GM12892 (cell line): ENCODE results near the gene SNX13.

Experiments used
- DNase-seq: peaks from one replicate; pipeline ENCODE4 v3.0.0; 2011; ENCODE audit not compliant: insufficient read length
- FAIRE-seq: peaks from 2 replicates; lab custom pipeline; 2011; peaks lifted over from hg19 to GRCh38; lab: Jason Lieb, UNC
- POLR2A ChIP-seq: IDR thresholded peaks from 2 replicates; pipeline ENCODE4 v1.6.1; 2011; ENCODE audit warnings: low read depth, low read length, control low read depth
- POLR2AphosphoS5 ChIP-seq: IDR thresholded peaks from 2 replicates; pipeline ENCODE4 v1.6.1; 2011; ENCODE audit warnings: low read depth, low read length, control low read depth
- TAF1 ChIP-seq: IDR thresholded peaks from 2 replicates; pipeline ENCODE4 v1.6.1; 2011; ENCODE audit warnings: low read depth, mild to moderate bottlenecking, control low read depth, low read length, borderline replicate concordance

SNX13 gene

GRCh38 chr7:17770710-17771375 is 169.5 kb downstream of the SNX13 start:
- DNase-seq, result no peak
- no peak for FAIRE-seq
- no peak for TF ChIP-seq TAF1
- no peak for TF ChIP-seq POLR2A
- no peak for TF ChIP-seq POLR2AphosphoS5

DNA sequence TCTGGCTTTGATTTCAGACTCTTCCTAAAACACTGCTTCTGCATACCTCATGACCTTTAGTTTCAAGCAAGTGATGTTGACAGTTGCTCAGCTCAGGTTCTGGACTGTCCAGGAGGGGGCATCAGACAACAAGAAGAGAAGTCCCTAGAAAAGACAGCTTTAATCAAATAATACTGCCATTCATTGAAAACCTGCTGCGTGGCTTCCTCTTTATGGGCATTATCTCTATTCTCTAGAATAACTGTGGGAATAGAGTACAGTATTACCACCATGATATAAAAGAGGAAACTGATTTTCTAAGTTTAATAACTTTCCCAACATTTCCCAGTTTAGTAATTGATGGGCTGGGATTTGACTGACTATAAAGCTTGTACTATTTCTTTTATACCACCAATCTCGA is 170.4 kb downstream of the SNX13 start:
- FAIRE-seq (peak; percentile 63), DNase-seq (peak; percentile 5)
- TF ChIP-seq TAF1 (no peak), POLR2AphosphoS5 (no peak), POLR2A (no peak)

- TF ChIP-seq POLR2AphosphoS5 (no peak), POLR2A (no peak), TAF1 (no peak)
- no peak for DNase-seq
- no peak for FAIRE-seq
Observed at GRCh38 chr7:17758008-17758407, 182.3 kb downstream of the SNX13 start.

DNA sequence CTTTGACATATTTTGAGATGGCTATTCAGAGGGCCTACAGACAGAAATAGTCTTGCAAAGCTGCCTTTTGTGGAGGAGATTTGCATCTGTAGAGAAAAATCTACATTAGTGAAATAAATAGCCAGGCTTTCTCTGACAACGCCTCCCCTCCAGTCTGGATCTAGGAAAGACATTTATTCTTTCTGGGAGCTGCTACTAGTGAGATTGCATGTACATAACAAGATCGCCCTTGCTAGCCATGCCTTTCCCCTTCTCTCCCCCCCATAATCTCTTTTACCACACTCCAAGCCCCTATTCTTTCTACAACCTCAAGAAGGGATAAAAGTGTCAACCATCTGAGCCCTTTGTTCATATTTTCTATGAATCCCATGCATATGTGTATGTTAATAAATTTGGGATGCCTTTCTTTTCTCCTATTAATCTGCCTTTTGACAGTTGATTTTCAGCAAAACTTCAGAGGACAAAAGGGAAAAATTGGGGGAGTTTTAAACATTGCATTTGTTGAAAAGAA is 194.2 kb downstream of the SNX13 start:
- FAIRE-seq (no peak), DNase-seq (no peak)
- TF ChIP-seq POLR2A, result no peak
- no peak for TF ChIP-seq TAF1
- no peak for TF ChIP-seq POLR2AphosphoS5

DNA sequence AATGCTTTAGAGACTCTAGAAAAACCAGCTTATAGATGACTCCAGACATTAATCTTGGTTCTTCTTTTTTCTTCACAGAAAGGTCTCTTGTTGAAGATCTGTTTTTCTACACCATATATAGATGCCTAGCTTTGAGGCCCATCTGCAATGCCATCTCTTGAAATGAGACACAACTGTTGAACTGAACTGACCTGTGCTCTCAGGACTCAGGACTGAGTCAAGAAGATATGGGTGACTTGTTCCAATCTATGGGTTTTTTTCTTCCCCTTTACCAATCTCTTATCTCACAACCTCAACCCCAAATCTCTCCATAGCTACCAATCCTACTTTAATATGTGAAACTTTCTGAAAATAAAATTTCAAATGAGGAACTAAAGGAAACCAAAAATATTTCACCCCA is 194.7 kb downstream of the SNX13 start:
- FAIRE-seq (no peak), DNase-seq (no peak)
- no peak for TF ChIP-seq TAF1
- no peak for TF ChIP-seq POLR2A
- TF ChIP-seq POLR2AphosphoS5, result no peak

DNA sequence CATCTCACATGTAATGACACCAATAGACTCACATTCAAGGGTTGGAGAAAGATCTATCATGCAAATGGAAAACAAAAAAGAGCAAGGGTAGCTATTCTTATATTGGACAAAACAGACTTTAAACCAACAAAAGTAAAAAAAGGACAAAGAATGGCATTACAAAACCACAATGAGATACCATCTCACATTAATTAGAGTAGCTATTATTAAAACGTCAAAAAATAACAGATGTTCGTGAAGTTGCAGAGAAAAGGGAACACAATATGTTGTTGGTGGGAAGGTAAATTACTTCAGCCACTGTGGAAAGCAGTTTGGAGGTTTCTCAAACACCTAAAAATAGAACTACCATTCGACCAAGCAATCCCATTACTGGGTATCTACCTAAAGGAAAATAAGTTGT is 197.0 kb downstream of the SNX13 start:
- no peak for DNase-seq
- TF ChIP-seq POLR2A (no peak), TAF1 (no peak), POLR2AphosphoS5 (no peak)
- FAIRE-seq, result no peak

- no peak for DNase-seq
- FAIRE-seq, result no peak
- TF ChIP-seq POLR2A (no peak), TAF1 (no peak), POLR2AphosphoS5 (no peak)
Observed at GRCh38 chr7:17741426-17741825, 198.9 kb downstream of the SNX13 start.
